ENCODE data around the gene NUMB. TPM values are rescaled to one million over a fixed set of nuclear protein-coding genes. Genes with fewer than 3 reads are reported as not detected.

NUMB gene
- polyA plus RNA-seq, 1 experiment, result 131 TPM

GRCh38 chr14:73467377-73467776 lies 9.0 kb upstream of the NUMB start:
- POLR2A ChIA-PET, result no interaction called here
- no peak overlapping the region for H3K4me3 ChIP-seq (ENCODE audit: low read depth, low read length)
- no peaks in the 10 kb centered on the region for H3K27me3 ChIP-seq (ENCODE audit: control insufficient read depth, insufficient read depth, low read length)
- TF ChIP-seq CTCF (IDR thresholded peaks at IDR 0.05; ENCODE audit: insufficient read depth, low read depth, low read length), result no peak
- H3K36me3 ChIP-seq (ENCODE audit: control insufficient read depth, insufficient read depth, low read length), result no peaks in the 10 kb centered on the region
- CTCF ChIA-PET, result interaction anchor here (1.2 to 11.7 kb wide), 4 partner anchors 10 to 295 kb away, joined by 3 to 110 read pairs (median 10); no protein-coding TSS in a partner anchor
- no peak for DNase-seq (ENCODE audit: low read depth)

GRCh38 chr14:73466861-73467260 lies 8.5 kb upstream of the NUMB start:
- no peaks in the 10 kb centered on the region for H3K27me3 ChIP-seq (ENCODE audit: control insufficient read depth, insufficient read depth, low read length)
- H3K36me3 ChIP-seq (ENCODE audit: control insufficient read depth, insufficient read depth, low read length), result no peaks in the 10 kb centered on the region
- CTCF ChIA-PET, result interaction anchor here (1.2 to 11.7 kb wide), 4 partner anchors 9 to 294 kb away, joined by 3 to 110 read pairs (median 10); no protein-coding TSS in a partner anchor
- TF ChIP-seq CTCF (IDR thresholded peaks at IDR 0.05; ENCODE audit: insufficient read depth, low read depth, low read length), result no peak
- POLR2A ChIA-PET, result no interaction called here
- H3K4me3 ChIP-seq (ENCODE audit: low read depth, low read length), result no peak overlapping the region
- no peak for DNase-seq (ENCODE audit: low read depth)

GRCh38 chr14:73465823-73466532 lies 7.6 kb upstream of the NUMB start:
- CTCF ChIA-PET, result interaction anchor here (11.7 kb wide), 1 partner anchor 171 kb away, joined by 110 read pairs; no protein-coding TSS in a partner anchor
- Histone ChIP-seq H3K36me3 (ENCODE audit: control insufficient read depth, insufficient read depth, low read length) (no peaks in the 10 kb centered on the region), H3K27me3 (ENCODE audit: control insufficient read depth, insufficient read depth, low read length) (no peaks in the 10 kb centered on the region), H3K4me3 (ENCODE audit: low read depth, low read length) (no peak overlapping the region)
- DNase-seq (ENCODE audit: low read depth), result no peak
- POLR2A ChIA-PET, result interaction anchor here (0.6 kb wide), 1 partner anchor 116 kb away, joined by 3 read pairs; no protein-coding TSS in a partner anchor
- no peak for TF ChIP-seq CTCF (IDR thresholded peaks at IDR 0.05; ENCODE audit: insufficient read depth, low read depth, low read length)

- Histone ChIP-seq H3K36me3 (ENCODE audit: control insufficient read depth, insufficient read depth, low read length) (no peaks in the 10 kb centered on the region), H3K4me3 (ENCODE audit: low read depth, low read length) (no peak overlapping the region), H3K27me3 (ENCODE audit: control insufficient read depth, insufficient read depth, low read length) (no peaks in the 10 kb centered on the region)
- ChIA-PET POLR2A (no interaction called here), CTCF (interaction anchor here (1.2 to 3.5 kb wide), 5 partner anchors 9 to 958 kb away, joined by 3 to 21 read pairs (median 4); no protein-coding TSS in a partner anchor)
- DNase-seq (ENCODE audit: low read depth), result peak; percentile 87
- TF ChIP-seq CTCF (IDR thresholded peaks at IDR 0.05; ENCODE audit: insufficient read depth, low read depth, low read length), result no peak
These were observed 5.1 kb upstream of the NUMB start for GRCh38 chr14:73463411-73463810.

- DNase-seq (ENCODE audit: low read depth), result no peak
- H3K27me3 ChIP-seq (ENCODE audit: control insufficient read depth, insufficient read depth, low read length), result no peaks in the 10 kb centered on the region
- ChIA-PET CTCF (interaction anchor here (1.2 to 3.5 kb wide), 3 partner anchors 9 to 958 kb away, joined by 4 to 21 read pairs (median 4); no protein-coding TSS in a partner anchor), POLR2A (no interaction called here)
- H3K36me3 ChIP-seq (ENCODE audit: control insufficient read depth, insufficient read depth, low read length), result no peaks in the 10 kb centered on the region
- no peak overlapping the region for H3K4me3 ChIP-seq (ENCODE audit: low read depth, low read length)
- no peak for TF ChIP-seq CTCF (IDR thresholded peaks at IDR 0.05; ENCODE audit: insufficient read depth, low read depth, low read length)
These were observed 4.5 kb upstream of the NUMB start for GRCh38 chr14:73462815-73463214.
